ENCODE measurements around the gene KRTDAP.

DNA sequence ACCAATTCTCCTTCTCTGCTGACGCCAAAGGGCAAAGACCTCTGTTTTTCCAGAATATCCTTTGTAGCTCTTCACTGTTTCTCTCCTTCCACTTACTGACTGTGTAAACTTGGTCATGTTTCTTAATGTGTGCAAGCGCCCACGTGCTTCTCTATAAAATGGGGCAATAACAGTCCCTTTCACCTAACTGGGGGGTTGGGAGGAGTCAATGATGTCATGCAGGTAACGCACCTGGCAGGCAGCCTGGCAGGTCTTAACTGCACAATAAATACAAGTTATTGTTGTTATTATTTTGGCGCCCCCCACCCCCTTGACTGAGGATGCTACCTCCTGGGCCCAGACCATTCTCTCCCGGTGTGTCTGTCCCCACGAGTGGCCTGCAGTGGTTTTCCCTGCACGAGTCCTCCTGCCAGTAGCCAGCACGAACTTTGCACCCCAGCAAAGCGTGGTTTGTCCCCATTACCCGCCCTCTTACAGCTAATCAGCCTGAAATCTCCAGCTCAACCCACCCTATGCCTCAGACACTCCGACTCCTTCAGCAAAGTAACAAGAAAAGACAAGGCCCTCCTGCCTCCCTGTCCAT, 32.6 kb upstream of the KRTDAP start:
- no peak for TF ChIP-seq EZH2 (IDR thresholded peaks at IDR 0.05; ENCODE audit: borderline replicate concordance, control insufficient read depth, low read depth, low read length)
- TF ChIP-seq, protein P1, sequence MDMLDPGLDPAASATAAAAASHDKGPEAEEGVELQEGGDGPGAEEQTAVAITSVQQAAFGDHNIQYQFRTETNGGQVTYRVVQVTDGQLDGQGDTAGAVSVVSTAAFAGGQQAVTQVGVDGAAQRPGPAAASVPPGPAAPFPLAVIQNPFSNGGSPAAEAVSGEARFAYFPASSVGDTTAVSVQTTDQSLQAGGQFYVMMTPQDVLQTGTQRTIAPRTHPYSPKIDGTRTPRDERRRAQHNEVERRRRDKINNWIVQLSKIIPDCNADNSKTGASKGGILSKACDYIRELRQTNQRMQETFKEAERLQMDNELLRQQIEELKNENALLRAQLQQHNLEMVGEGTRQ (IDR thresholded peaks at IDR 0.05; ENCODE audit: borderline replicate concordance, low read depth, low read length) = no peak
- TF ChIP-seq, protein P2, sequence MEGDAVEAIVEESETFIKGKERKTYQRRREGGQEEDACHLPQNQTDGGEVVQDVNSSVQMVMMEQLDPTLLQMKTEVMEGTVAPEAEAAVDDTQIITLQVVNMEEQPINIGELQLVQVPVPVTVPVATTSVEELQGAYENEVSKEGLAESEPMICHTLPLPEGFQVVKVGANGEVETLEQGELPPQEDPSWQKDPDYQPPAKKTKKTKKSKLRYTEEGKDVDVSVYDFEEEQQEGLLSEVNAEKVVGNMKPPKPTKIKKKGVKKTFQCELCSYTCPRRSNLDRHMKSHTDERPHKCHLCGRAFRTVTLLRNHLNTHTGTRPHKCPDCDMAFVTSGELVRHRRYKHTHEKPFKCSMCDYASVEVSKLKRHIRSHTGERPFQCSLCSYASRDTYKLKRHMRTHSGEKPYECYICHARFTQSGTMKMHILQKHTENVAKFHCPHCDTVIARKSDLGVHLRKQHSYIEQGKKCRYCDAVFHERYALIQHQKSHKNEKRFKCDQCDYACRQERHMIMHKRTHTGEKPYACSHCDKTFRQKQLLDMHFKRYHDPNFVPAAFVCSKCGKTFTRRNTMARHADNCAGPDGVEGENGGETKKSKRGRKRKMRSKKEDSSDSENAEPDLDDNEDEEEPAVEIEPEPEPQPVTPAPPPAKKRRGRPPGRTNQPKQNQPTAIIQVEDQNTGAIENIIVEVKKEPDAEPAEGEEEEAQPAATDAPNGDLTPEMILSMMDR (IDR thresholded peaks at IDR 0.05 in 2 of 3, conservative IDR thresholded peaks at IDR 0.05 in 1 of 3; ENCODE audit: control insufficient read depth in 2 of 3, extremely low read depth in 1 of 3, insufficient read depth in 1 of 3, low read depth in 3 of 3, low read length in 3 of 3) = no peak
- no peak for TF ChIP-seq BHLHE40 (IDR thresholded peaks at IDR 0.05; ENCODE audit: borderline replicate concordance in 1 of 2, low read depth in 2 of 2, low read length in 1 of 2)
- TF ChIP-seq, protein P3, sequence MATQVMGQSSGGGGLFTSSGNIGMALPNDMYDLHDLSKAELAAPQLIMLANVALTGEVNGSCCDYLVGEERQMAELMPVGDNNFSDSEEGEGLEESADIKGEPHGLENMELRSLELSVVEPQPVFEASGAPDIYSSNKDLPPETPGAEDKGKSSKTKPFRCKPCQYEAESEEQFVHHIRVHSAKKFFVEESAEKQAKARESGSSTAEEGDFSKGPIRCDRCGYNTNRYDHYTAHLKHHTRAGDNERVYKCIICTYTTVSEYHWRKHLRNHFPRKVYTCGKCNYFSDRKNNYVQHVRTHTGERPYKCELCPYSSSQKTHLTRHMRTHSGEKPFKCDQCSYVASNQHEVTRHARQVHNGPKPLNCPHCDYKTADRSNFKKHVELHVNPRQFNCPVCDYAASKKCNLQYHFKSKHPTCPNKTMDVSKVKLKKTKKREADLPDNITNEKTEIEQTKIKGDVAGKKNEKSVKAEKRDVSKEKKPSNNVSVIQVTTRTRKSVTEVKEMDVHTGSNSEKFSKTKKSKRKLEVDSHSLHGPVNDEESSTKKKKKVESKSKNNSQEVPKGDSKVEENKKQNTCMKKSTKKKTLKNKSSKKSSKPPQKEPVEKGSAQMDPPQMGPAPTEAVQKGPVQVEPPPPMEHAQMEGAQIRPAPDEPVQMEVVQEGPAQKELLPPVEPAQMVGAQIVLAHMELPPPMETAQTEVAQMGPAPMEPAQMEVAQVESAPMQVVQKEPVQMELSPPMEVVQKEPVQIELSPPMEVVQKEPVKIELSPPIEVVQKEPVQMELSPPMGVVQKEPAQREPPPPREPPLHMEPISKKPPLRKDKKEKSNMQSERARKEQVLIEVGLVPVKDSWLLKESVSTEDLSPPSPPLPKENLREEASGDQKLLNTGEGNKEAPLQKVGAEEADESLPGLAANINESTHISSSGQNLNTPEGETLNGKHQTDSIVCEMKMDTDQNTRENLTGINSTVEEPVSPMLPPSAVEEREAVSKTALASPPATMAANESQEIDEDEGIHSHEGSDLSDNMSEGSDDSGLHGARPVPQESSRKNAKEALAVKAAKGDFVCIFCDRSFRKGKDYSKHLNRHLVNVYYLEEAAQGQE (IDR thresholded peaks at IDR 0.05; ENCODE audit: low read depth, low read length) = no peak
- TF ChIP-seq SMC3 (IDR thresholded peaks at IDR 0.05; ENCODE audit: borderline replicate concordance, low read length) = no peak

Data from GM12878 (cell line).